ENCODE data around the gene PIGB.
A peak's percentile ranks its signal among the peaks of the same experiment; 100 is the strongest.

PIGB gene

GRCh38 chr15:55318588-55319494 lies at the start of gene PIGB, which contains the start of gene PIGBOS1:
Gene PIGB, plus strand, starts transcription at chr15:55319222. Its CDS starts 29 bp downstream, at chr15:55319251.
Gene PIGBOS1, minus strand, starts transcription at chr15:55319123. Its CDS starts 1,331 bp downstream, at chr15:55317792.
- H3K4me3 ChIP-seq (ENCODE audit: low read depth, low read length) = peak within 1 kb of the TSS; percentile 60
- TF ChIP-seq CTCF (IDR thresholded peaks at IDR 0.05; ENCODE audit: borderline replicate concordance, insufficient read depth, low read depth, low read length) = no peak

GRCh38 chr15:55270291-55270690 lies 48.7 kb upstream of the PIGB start:
- no peak overlapping the region for H3K4me3 ChIP-seq (ENCODE audit: low read depth, low read length)
- no peak for TF ChIP-seq CTCF (IDR thresholded peaks at IDR 0.05; ENCODE audit: borderline replicate concordance, insufficient read depth, low read depth, low read length)

- no peak overlapping the region for H3K4me3 ChIP-seq (ENCODE audit: low read depth, low read length)
- no peak for TF ChIP-seq CTCF (IDR thresholded peaks at IDR 0.05; ENCODE audit: borderline replicate concordance, insufficient read depth, low read depth, low read length)
These were observed 42.7 kb upstream of the PIGB start for GRCh38 chr15:55276324-55276723.

GRCh38 chr15:55277116-55277564 lies 41.9 kb upstream of the PIGB start:
- H3K4me3 ChIP-seq (ENCODE audit: low read depth, low read length) = no peak overlapping the region
- no peak for TF ChIP-seq CTCF (IDR thresholded peaks at IDR 0.05; ENCODE audit: borderline replicate concordance, insufficient read depth, low read depth, low read length)

DNA sequence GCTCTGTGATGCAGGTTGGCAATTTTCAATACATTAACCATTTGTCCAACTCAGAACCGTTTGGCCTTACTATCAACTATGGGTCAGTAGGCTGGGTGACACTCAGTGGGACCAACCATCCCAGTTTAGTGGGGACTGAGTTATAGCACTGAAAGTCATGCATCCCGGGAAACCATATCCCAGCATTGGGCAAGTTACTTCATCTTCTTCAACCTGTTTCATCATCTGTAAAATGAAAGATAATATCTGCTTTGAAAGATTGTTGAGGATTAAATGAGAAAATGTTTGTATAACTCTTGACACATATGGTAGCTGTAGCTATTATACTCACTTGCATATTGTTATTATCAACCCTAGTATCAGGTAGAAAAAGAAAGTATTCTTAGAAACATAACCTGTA lies 41.3 kb upstream of the PIGB start:
- no peak overlapping the region for H3K4me3 ChIP-seq (ENCODE audit: low read depth, low read length)

DNA sequence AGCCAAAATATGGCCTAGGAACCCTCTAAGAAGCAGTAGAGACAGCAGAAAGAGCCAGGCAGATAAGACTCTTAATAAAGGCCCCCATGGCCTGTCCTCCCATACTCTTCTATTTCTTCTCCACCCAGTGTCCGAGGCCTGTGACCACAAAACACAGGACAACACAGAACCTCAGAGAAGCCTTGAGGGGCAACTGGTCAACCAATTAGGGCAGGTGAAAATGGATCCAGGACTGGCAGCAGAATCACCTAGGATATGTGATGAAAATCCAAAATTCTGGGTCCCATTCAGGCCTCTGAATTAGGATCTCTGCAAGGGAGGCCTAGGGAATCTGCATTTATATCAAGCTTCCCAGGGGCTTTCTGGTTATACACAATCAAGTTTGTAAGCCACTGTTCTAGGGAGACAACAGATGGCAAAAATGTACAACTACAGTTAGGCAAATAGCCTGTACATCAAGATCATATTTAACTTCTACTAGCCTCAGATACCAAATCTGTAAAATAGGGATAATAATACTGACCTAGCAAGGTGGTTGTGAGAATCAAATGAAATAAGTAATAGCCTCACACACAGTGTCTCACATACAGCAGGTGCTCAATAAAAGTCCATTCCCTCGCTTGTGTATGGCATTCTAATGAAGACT lies 39.8 kb upstream of the PIGB start:
- no peak overlapping the region for H3K4me3 ChIP-seq (ENCODE audit: low read depth, low read length)
- no peak for TF ChIP-seq CTCF (IDR thresholded peaks at IDR 0.05; ENCODE audit: borderline replicate concordance, insufficient read depth, low read depth, low read length)

More for the DNA sequence above, 41.3 kb upstream of the PIGB start:
- TF ChIP-seq CTCF (IDR thresholded peaks at IDR 0.05; ENCODE audit: borderline replicate concordance, insufficient read depth, low read depth, low read length) = no peak

Measured in GM12875 (cell line).